Astrocyte (in vitro differentiated cells and primary cell): ENCODE results near the gene MAGIX. TPM values are rescaled to one million over a fixed set of nuclear protein-coding genes. Genes with fewer than 3 reads are reported as not detected.
A peak's percentile ranks its signal among the peaks of the same experiment; 100 is the strongest.

Experiments
- DNase-seq: peaks from one replicate; pipeline ENCODE4 v3.0.0-alpha.2; 2010; ENCODE audit warnings: low read depth
- FAIRE-seq: peaks from 2 replicates; lab custom pipeline; 2011; peaks lifted over from hg19 to GRCh38; lab: Jason Lieb, UNC
- H2AFZ ChIP-seq: 2 replicates; pipeline ENCODE4 v1.6.0; 2012; ENCODE audit warnings: low read depth, low read length, inconsistent platforms
- H3K27ac ChIP-seq: 2 replicates; pipeline ENCODE4 v1.5.1; 2011; ENCODE audit warnings: low read depth, low read length, inconsistent platforms
- H3K27me3 ChIP-seq: 2 replicates; pipeline ENCODE4 v1.6.0; 2011; ENCODE audit warnings: low read length, inconsistent platforms; ENCODE audit not compliant: insufficient read depth
- H3K36me3 ChIP-seq: 2 replicates; pipeline ENCODE4 v1.5.1; 2011; ENCODE audit warnings: low read length, inconsistent platforms; ENCODE audit not compliant: insufficient read depth
- H3K4me1 ChIP-seq: 2 replicates; pipeline ENCODE4 v1.5.1; 2011; ENCODE audit warnings: low read length, inconsistent platforms; ENCODE audit not compliant: insufficient read depth
- H3K4me2 ChIP-seq: 2 replicates; pipeline ENCODE4 v1.6.0; 2012; ENCODE audit warnings: low read length, inconsistent platforms
- H3K4me3 ChIP-seq: 2 replicates; pipeline ENCODE4 v1.5.1; 2011; ENCODE audit warnings: low read depth, mild to moderate bottlenecking, low read length, inconsistent platforms; ENCODE audit not compliant: insufficient read depth
- H3K79me2 ChIP-seq: 2 replicates; pipeline ENCODE4 v1.6.0; 2012; ENCODE audit warnings: mild to moderate bottlenecking, low read length, inconsistent platforms; ENCODE audit not compliant: insufficient read depth
- H3K9ac ChIP-seq: 2 replicates; pipeline ENCODE4 v1.6.0; 2012; ENCODE audit warnings: mild to moderate bottlenecking, low read length, inconsistent platforms
- H3K9me3 ChIP-seq: 2 replicates; pipeline ENCODE4 v1.5.1; 2012; ENCODE audit warnings: low read depth, mild to moderate bottlenecking, low read length, inconsistent platforms; ENCODE audit not compliant: insufficient read depth
- H4K20me1 ChIP-seq: 2 replicates; pipeline ENCODE4 v1.6.0; 2012; ENCODE audit warnings: low read length, inconsistent platforms; ENCODE audit not compliant: insufficient read depth
- H3K27ac Mint-ChIP-seq: one replicate; pipeline ENCODE4 v1.8.0; 2021; ENCODE audit warnings: mild to moderate bottlenecking, mixed read lengths; ENCODE audit not compliant: unreplicated experiment
- H3K27me3 Mint-ChIP-seq: one replicate; pipeline ENCODE4 v1.8.0; 2021; ENCODE audit warnings: low read depth, mixed read lengths; ENCODE audit not compliant: unreplicated experiment
- H3K36me3 Mint-ChIP-seq: one replicate; pipeline ENCODE4 v1.8.0; 2021; ENCODE audit warnings: low read depth, mixed read lengths; ENCODE audit not compliant: unreplicated experiment
- H3K4me1 Mint-ChIP-seq: one replicate; pipeline ENCODE4 v1.8.0; 2021; ENCODE audit warnings: low read depth, mixed read lengths; ENCODE audit not compliant: unreplicated experiment
- H3K4me3 Mint-ChIP-seq: one replicate; pipeline ENCODE4 v1.8.0; 2021; ENCODE audit warnings: mild to moderate bottlenecking, moderate library complexity, mixed read lengths; ENCODE audit not compliant: unreplicated experiment
- H3K9me3 Mint-ChIP-seq: one replicate; pipeline ENCODE4 v1.8.0; 2021; ENCODE audit warnings: mild to moderate bottlenecking, mixed read lengths; ENCODE audit not compliant: unreplicated experiment
- CTCF ChIP-seq: IDR thresholded peaks from 2 replicates; pipeline ENCODE4 v1.5.1; 2011; ENCODE audit warnings: low read depth, mild to moderate bottlenecking, inconsistent platforms, low read length, moderate library complexity; ENCODE audit not compliant: insufficient read depth
- EZH2 ChIP-seq: IDR thresholded peaks from 2 replicates; pipeline ENCODE4 v1.6.1; 2012; ENCODE audit warnings: mild to moderate bottlenecking, low read length, inconsistent platforms; ENCODE audit not compliant: insufficient read depth
- total RNA-seq: library from RNA; stranded (reverse); gene quantifications from 2 replicates; pipeline ENCODE4 v1.2.1, GENCODE V29; 2021

MAGIX gene
- total RNA-seq, 1 donor from 2014 or later = 1.2 TPM

GRCh38 chrX:49187028-49187394, 24.5 kb downstream of the MAGIX start:
- Histone ChIP-seq H3K27me3 (no peaks in the 10 kb centered on the region), H3K4me3 (no peak overlapping the region), H3K9me3 (no peaks in the 10 kb centered on the region), H3K27ac (no peak overlapping the region), H3K79me2 (no peaks in the 10 kb centered on the region), H3K4me1 (no peaks in the 10 kb centered on the region), H3K9ac (no peak overlapping the region), H4K20me1 (peaks cover 7% of the 10 kb centered on the region), H2AFZ (no peak overlapping the region), H3K36me3 (no peaks in the 10 kb centered on the region), H3K4me2 (no peak overlapping the region)
- Mint-ChIP-seq H3K4me3 (peak overlapping the region; percentile 75), H3K4me1 (peaks cover 1% of the 10 kb centered on the region), H3K9me3 (no peaks in the 10 kb centered on the region), H3K27me3 (no peaks in the 10 kb centered on the region), H3K36me3 (no peaks in the 10 kb centered on the region), H3K27ac (peak overlapping the region; percentile 47)
- FAIRE-seq = no peak
- no peak for DNase-seq
- TF ChIP-seq CTCF (no peak), EZH2 (no peak)

- no peaks in the 10 kb centered on the region for H3K79me2 ChIP-seq
- H3K27me3 Mint-ChIP-seq = no peaks in the 10 kb centered on the region
- H3K4me3 ChIP-seq = no peak overlapping the region
- DNase-seq (no peak), FAIRE-seq (peak; percentile 39)
- no peak overlapping the region for H3K4me2 ChIP-seq
- peaks cover 7% of the 10 kb centered on the region for H4K20me1 ChIP-seq
- peak overlapping the region; percentile 47 for H3K27ac Mint-ChIP-seq
- H3K27me3 ChIP-seq = no peaks in the 10 kb centered on the region
- H3K9me3 ChIP-seq = no peaks in the 10 kb centered on the region
- peaks cover 1% of the 10 kb centered on the region for H3K4me1 Mint-ChIP-seq
- TF ChIP-seq CTCF (no peak), EZH2 (no peak)
- no peak overlapping the region for H3K4me3 Mint-ChIP-seq
- H2AFZ ChIP-seq = no peak overlapping the region
- no peaks in the 10 kb centered on the region for H3K36me3 Mint-ChIP-seq
- no peaks in the 10 kb centered on the region for H3K9me3 Mint-ChIP-seq
- no peak overlapping the region for H3K27ac ChIP-seq
- H3K9ac ChIP-seq = no peak overlapping the region
- H3K4me1 ChIP-seq = no peaks in the 10 kb centered on the region
- H3K36me3 ChIP-seq = no peaks in the 10 kb centered on the region
These were observed 25.0 kb downstream of the MAGIX start for GRCh38 chrX:49187526-49187925.

GRCh38 chrX:49188468-49189076, 26.0 kb downstream of the MAGIX start:
- Histone ChIP-seq H3K36me3 (no peaks in the 10 kb centered on the region), H3K4me3 (no peak overlapping the region), H3K9me3 (no peaks in the 10 kb centered on the region), H4K20me1 (peaks cover 5% of the 10 kb centered on the region), H3K9ac (no peak overlapping the region), H3K27ac (no peak overlapping the region), H3K79me2 (no peaks in the 10 kb centered on the region), H2AFZ (no peak overlapping the region), H3K4me1 (no peaks in the 10 kb centered on the region), H3K27me3 (no peaks in the 10 kb centered on the region), H3K4me2 (no peak overlapping the region)
- no peak for FAIRE-seq
- H3K27ac Mint-ChIP-seq = no peak overlapping the region
- H3K27me3 Mint-ChIP-seq = no peaks in the 10 kb centered on the region
- H3K9me3 Mint-ChIP-seq = no peaks in the 10 kb centered on the region
- no peak for TF ChIP-seq EZH2
- TF ChIP-seq CTCF = no peak
- H3K4me3 Mint-ChIP-seq = no peak overlapping the region
- peaks cover 1% of the 10 kb centered on the region for H3K4me1 Mint-ChIP-seq
- H3K36me3 Mint-ChIP-seq = no peaks in the 10 kb centered on the region
- no peak for DNase-seq
